ENCODE data around the gene VSTM4.

GRCh38 chr10:49094646-49095045 lies 20.7 kb downstream of the VSTM4 start:
- TF ChIP-seq POLR2AphosphoS5 (IDR thresholded peaks at IDR 0.05; ENCODE audit: low read depth) (no peak), CTCF (IDR thresholded peaks at IDR 0.05; ENCODE audit: insufficient read depth, low read length) (no peak), GABPA (IDR thresholded peaks at IDR 0.05; ENCODE audit: low read depth) (no peak), REST (IDR thresholded peaks at IDR 0.05; ENCODE audit: insufficient replicate concordance, low read depth) (no peak), SPI1 (IDR thresholded peaks at IDR 0.05; ENCODE audit: borderline replicate concordance, low read depth) (no peak)

Measured in HL-60 (cell line).